GM12878 (cell line): ENCODE measurements around the gene SLC34A3. TPM values are rescaled to one million over a fixed set of nuclear protein-coding genes. Genes with fewer than 3 reads are reported as not detected.
A peak's percentile ranks its signal among the peaks of the same experiment; 100 is the strongest.

Source experiments
- ATF7 ChIP-seq: fragments of 450-650 bp; IDR thresholded peaks from 2 replicates; pipeline ENCODE4 v1.6.1; 2016; ENCODE audit warnings: low read depth, mild to moderate bottlenecking
- BACH1 ChIP-seq: fragments of 450-650 bp; IDR thresholded peaks from 2 replicates; pipeline ENCODE4 v1.6.1; 2017; ENCODE audit warnings: mild to moderate bottlenecking, borderline replicate concordance
- CHD1 ChIP-seq: IDR thresholded peaks from 2 replicates; pipeline ENCODE4 v1.6.1; 2012; ENCODE audit warnings: low read depth, low read length, improper control_type of control experiment
- DPF2 ChIP-seq: fragments of 450-650 bp; IDR thresholded peaks from 2 replicates; pipeline ENCODE4 v1.6.1; 2017; ENCODE audit warnings: mild to moderate bottlenecking
- ESRRA ChIP-seq: IDR thresholded peaks from 2 replicates; pipeline ENCODE4 v1.6.1; 2012; ENCODE audit warnings: mild to moderate bottlenecking, low read length, improper control_type of control experiment
- IRF4 ChIP-seq: IDR thresholded peaks from 2 replicates; pipeline ENCODE4 v1.6.1; 2011; ENCODE audit warnings: low read depth, low read length
- JUND ChIP-seq: IDR thresholded peaks from 2 replicates; pipeline ENCODE4 v1.6.1; 2012; ENCODE audit warnings: low read depth, mild to moderate bottlenecking, low read length, improper control_type of control experiment, moderate library complexity
- MEF2A ChIP-seq: IDR thresholded peaks from 2 replicates; pipeline ENCODE4 v1.6.1; 2011; ENCODE audit warnings: low read depth, mild to moderate bottlenecking, low read length, moderate library complexity; ENCODE audit not compliant: insufficient read depth
- RB1 ChIP-seq: fragments of 450-650 bp; formaldehyde crosslinking; IDR thresholded peaks from 2 replicates; pipeline ENCODE4 v1.6.1; 2017; ENCODE audit warnings: mild to moderate bottlenecking, borderline replicate concordance
- RCOR1 ChIP-seq: conservative IDR thresholded peaks from 2 replicates; pipeline ENCODE4 v1.6.1; 2012; ENCODE audit warnings: low read depth, low read length, improper control_type of control experiment
- SIN3A ChIP-seq: IDR thresholded peaks from 2 replicates; pipeline ENCODE4 v1.6.1; 2012; ENCODE audit warnings: low read depth, low read length, improper control_type of control experiment
- SMC3 ChIP-seq: IDR thresholded peaks from 2 replicates; pipeline ENCODE4 v1.6.1; 2011; ENCODE audit warnings: low read length, improper control_type of control experiment, borderline replicate concordance
- SRF ChIP-seq, 2 experiments: IDR thresholded peaks; 2 replicates each; pipeline ENCODE4 v1.6.1; 2011; ENCODE audit warnings: low read depth in 2 of 2, low read length in 2 of 2, mild to moderate bottlenecking in 1 of 2, moderate library complexity in 1 of 2
- STAT1 ChIP-seq: fragments of 450-650 bp; conservative IDR thresholded peaks from 2 replicates; pipeline ENCODE4 v1.6.1; 2014; ENCODE audit warnings: antibody characterized with exemption, mild to moderate bottlenecking
- SUPT20H ChIP-seq: IDR thresholded peaks from 2 replicates; pipeline ENCODE4 v1.6.1; 2011; ENCODE audit warnings: low read depth, mild to moderate bottlenecking, low read length, moderate library complexity, borderline replicate concordance; ENCODE audit not compliant: control insufficient read depth
- TARDBP ChIP-seq: IDR thresholded peaks from 2 replicates; pipeline ENCODE4 v1.6.1; 2016; ENCODE audit warnings: borderline replicate concordance
- TCF3 ChIP-seq: IDR thresholded peaks from 2 replicates; pipeline ENCODE4 v1.6.1; 2012; ENCODE audit warnings: low read depth, mild to moderate bottlenecking, low read length, borderline replicate concordance; ENCODE audit not compliant: insufficient read depth
- TCF7 ChIP-seq: IDR thresholded peaks from 2 replicates; pipeline ENCODE4 v1.6.1; 2014; ENCODE audit warnings: antibody characterized with exemption, borderline replicate concordance
- USF1 ChIP-seq: IDR thresholded peaks from 2 replicates; pipeline ENCODE4 v1.6.1; 2011; ENCODE audit warnings: borderline replicate concordance, low read depth, mild to moderate bottlenecking, moderate library complexity, mixed read lengths, low read length; ENCODE audit not compliant: insufficient read depth; ENCODE audit errors: extremely low read length
- ZNF592 ChIP-seq: fragments of 450-650 bp; IDR thresholded peaks from 2 replicates; pipeline ENCODE4 v1.6.1; 2017; ENCODE audit warnings: mild to moderate bottlenecking, moderate library complexity
- ZNF687 ChIP-seq: fragments of 450-650 bp; IDR thresholded peaks from 2 replicates; pipeline ENCODE4 v1.6.1; 2017; ENCODE audit warnings: mild to moderate bottlenecking, moderate library complexity
- polyA plus RNA-seq, 11 experiments: library from polyadenylated mRNA; depleted of rRNA in 4 of 11; unstranded in 6 of 11; stranded (reverse) in 5 of 11; fragments of >200 nt; fragmentation: Nextera tagmentation in 4 of 11; fragmentation: Illumina TruSeq in 1 of 11; extraction: Ambion mirVana in 4 of 11; extraction: Trizol in 1 of 11; gene quantifications; 1 replicate in 1 of 11; 2 replicates in 10 of 11; pipeline versions ENCODE4 v1.2.1 to v1.2.3, GENCODE V29; 2011 to 2016; ENCODE audit warnings: inconsistent platforms in 2 of 11, missing spikeins in 2 of 11, low read depth in 1 of 11
- total RNA-seq, 4 experiments: library from RNA; depleted of rRNA in 3 of 4; stranded (reverse); fragments of >200 nt in 3 of 4; fragmentation: Illumina TruSeq in 1 of 4; extraction: Trizol in 1 of 4; gene quantifications; 2 replicates each; pipeline versions ENCODE4 v1.2.1 to v1.2.3, GENCODE V29; 2013 to 2021

Gene SLC34A3
- total and polyA plus RNA-seq, 10 of the 15 experiments (the other 5 are each of a cell fraction or from before 2014, with no cell fraction given), result not detected

GRCh38 chr9:137188490-137189296, 42.0 kb upstream of the SLC34A3 start, which contains the start of the genes ANAPC2 and SSNA1 (continued):
- peak; percentile 72 for TF ChIP-seq ZNF592
- TF ChIP-seq TARDBP, result peak; percentile 87; the same call in 1 of the 2 replicates
- TF ChIP-seq BACH1, result peak; percentile 65; the same call in 1 of the 2 replicates
- TF ChIP-seq SIN3A, result peak; percentile 96
- peak; percentile 34; the same call in 1 of the 2 replicates for TF ChIP-seq SUPT20H
- TF ChIP-seq IRF4, result peak; percentile 10; the same call in 1 of the 2 replicates
- peak; percentile 66; the same call in 1 of the 2 replicates for TF ChIP-seq ATF7
- TF ChIP-seq SRF (IDR thresholded peaks at IDR 0.05; ENCODE audit: low read depth in 2 of 2, low read length in 2 of 2), result peak; percentile 90 to 98
- TF ChIP-seq RB1, result peak; percentile 81; the same call in 1 of the 2 replicates
- TF ChIP-seq TCF3, result no peak
- peak; percentile 78; the same call in 1 of the 2 replicates for TF ChIP-seq RCOR1
- TF ChIP-seq ZNF687, result peak; percentile 85
- 0 out of 2 replicates have a peak, but pooled peaks have one; percentile 22 for TF ChIP-seq CHD1
- no peak for TF ChIP-seq MEF2A
- peak; percentile 94; the same call in 1 of the 2 replicates for TF ChIP-seq STAT1
- TF ChIP-seq USF1, result peak; percentile 57
- 0 out of 2 replicates have a peak, but pooled peaks have one; percentile 35 for TF ChIP-seq JUND
- peak; percentile 40 for TF ChIP-seq SMC3
- no peak for TF ChIP-seq TCF7
- peak; percentile 83; the same call in 1 of the 2 replicates for TF ChIP-seq ESRRA
- TF ChIP-seq DPF2, result peak; percentile 91
